Spleen (tissue), 11 donors: ENCODE measurements around the gene LEP. TPM values are rescaled to one million over a fixed set of nuclear protein-coding genes. Genes with fewer than 3 reads are reported as not detected.

Experiments
- DNase-seq: peaks from one replicate; pipeline ENCODE4 v3.0.0-alpha.2; 2020
- H3K27ac ChIP-seq, 8 donors: fragments of 200-600 bp; sonication (generic) in 7 of 8; 1 replicate in 4 of 8; 2 replicates in 4 of 8; pipeline versions ENCODE4 v1.5.0 to v1.8.0; 2016 to 2021; ENCODE audit warnings: inconsistent platforms in 4 of 8, mild to moderate bottlenecking in 4 of 8, moderate library complexity in 1 of 8
- H3K27me3 ChIP-seq, 7 donors: fragments of 200-600 bp; sonication (generic) in 6 of 7; replicated peaks in 1 of 7; 1 replicate in 4 of 7; 2 replicates in 3 of 7; pipeline versions ENCODE4 v1.5.0 to v1.8.0; 2016 to 2021; ENCODE audit warnings: inconsistent platforms in 3 of 7, mild to moderate bottlenecking in 1 of 7
- H3K36me3 ChIP-seq, 6 donors: fragments of 200-600 bp; sonication (generic) in 5 of 6; 1 replicate in 4 of 6; 2 replicates in 2 of 6; pipeline versions ENCODE4 v1.5.0 to v1.8.0; 2016 to 2021; ENCODE audit warnings: inconsistent platforms in 2 of 6
- H3K4me1 ChIP-seq, 6 donors: fragments of 200-600 bp; sonication (generic) in 5 of 6; 1 replicate in 3 of 6; 2 replicates in 3 of 6; pipeline versions ENCODE4 v1.5.0 to v1.8.0; 2016 to 2021; ENCODE audit warnings: inconsistent platforms in 3 of 6
- H3K4me3 ChIP-seq, 8 donors: fragments of 200-600 bp; sonication (generic) in 7 of 8; 1 replicate in 4 of 8; 2 replicates in 4 of 8; pipeline versions ENCODE4 v1.5.0 to v1.8.0; 2016 to 2021; ENCODE audit warnings: inconsistent platforms in 4 of 8, mild to moderate bottlenecking in 4 of 8, moderate library complexity in 2 of 8
- H3K9me3 ChIP-seq, 8 donors: fragments of 200-600 bp; sonication (generic) in 7 of 8; 1 replicate in 4 of 8; 2 replicates in 4 of 8; pipeline versions ENCODE4 v1.5.0 to v1.8.0; 2016 to 2021; ENCODE audit warnings: inconsistent platforms in 4 of 8
- POLR2A ChIP-seq, 3 donors: fragments of 450-650 bp; IDR thresholded peaks; one replicate each; pipeline ENCODE4 v1.5.1; 2017; ENCODE audit warnings: antibody characterized with exemption in 3 of 3, mild to moderate bottlenecking in 1 of 3
- POLR2AphosphoS5 ChIP-seq, 3 donors: sonication (generic); formaldehyde crosslinking; IDR thresholded peaks; one replicate each; pipeline ENCODE4 v1.5.1; 2017; ENCODE audit warnings: antibody characterized with exemption in 3 of 3
- WGBS, 5 donors: extraction: QIAGEN DNeasy Blood & Tissue Kit in 3 of 5; methylation state at CpG; one replicate each; pipeline versions ENCODE4 v1.1.5 to v1.1.7; 2013 to 2018; 5-methylcytosine and 5-hydroxymethylcytosine counted together
- intact Hi-C: fragments of 100-400 bp; cut with DNase I; formaldehyde crosslinking; loops from one replicate; pipeline ENCODE4 v1.15.0; 2023; ENCODE audit warnings: low total_unique reads
- polyA plus RNA-seq, 3 donors: library from polyadenylated mRNA; stranded (reverse); fragments of 200-250 nt; gene quantifications; one replicate each; pipeline ENCODE4 v1.2.1, GENCODE V29; 2013
- total RNA-seq, 7 donors: library from RNA; depleted of rRNA in 3 of 7; stranded (reverse); fragments of >200 nt in 3 of 7; fragmentation: NEBNext Ultra II Directional in 4 of 7; extraction: Animal tissue kit (Norgen Biotek cat#: 25700) in 4 of 7; gene quantifications; one replicate each; pipeline versions ENCODE4 v1.1.0 to v1.2.1, GENCODE V29; 2016 to 2021
- TF ChIP-seq, protein P1 (sequence below), 11 experiments: fragments of 200-600 bp in 7 of 11; fragments of 450-650 bp in 4 of 11; sonication (generic) in 4 of 11; IDR thresholded peaks in 8 of 11; conservative IDR thresholded peaks in 3 of 11; 1 replicate in 7 of 11; 2 replicates in 4 of 11; pipeline versions ENCODE4 v1.4.0 to v1.8.0; 2016 to 2021; ENCODE audit warnings: antibody characterized with exemption in 11 of 11, inconsistent platforms in 4 of 11, mild to moderate bottlenecking in 1 of 11
- donor health status: healthy with polysubstance abuse.
- donor health status: DM: no; HTN: no; CAD: no; lungs with moderate emphysema.
- donor health status: DM: no; HTN: no; CAD: no.
- donor health status: Bipolar disorder and iron deficiency.
- donor health status: healthy.
- donor health status: DM: no; HTN: no; CAD: no.
- donor health status: DM: yes; HTN: yes; CAD: no.

The LEP gene
- total and polyA plus RNA-seq, 10 donors: 0.06 to 0.44 (median 0.13) TPM; not detected in 5

DNA sequence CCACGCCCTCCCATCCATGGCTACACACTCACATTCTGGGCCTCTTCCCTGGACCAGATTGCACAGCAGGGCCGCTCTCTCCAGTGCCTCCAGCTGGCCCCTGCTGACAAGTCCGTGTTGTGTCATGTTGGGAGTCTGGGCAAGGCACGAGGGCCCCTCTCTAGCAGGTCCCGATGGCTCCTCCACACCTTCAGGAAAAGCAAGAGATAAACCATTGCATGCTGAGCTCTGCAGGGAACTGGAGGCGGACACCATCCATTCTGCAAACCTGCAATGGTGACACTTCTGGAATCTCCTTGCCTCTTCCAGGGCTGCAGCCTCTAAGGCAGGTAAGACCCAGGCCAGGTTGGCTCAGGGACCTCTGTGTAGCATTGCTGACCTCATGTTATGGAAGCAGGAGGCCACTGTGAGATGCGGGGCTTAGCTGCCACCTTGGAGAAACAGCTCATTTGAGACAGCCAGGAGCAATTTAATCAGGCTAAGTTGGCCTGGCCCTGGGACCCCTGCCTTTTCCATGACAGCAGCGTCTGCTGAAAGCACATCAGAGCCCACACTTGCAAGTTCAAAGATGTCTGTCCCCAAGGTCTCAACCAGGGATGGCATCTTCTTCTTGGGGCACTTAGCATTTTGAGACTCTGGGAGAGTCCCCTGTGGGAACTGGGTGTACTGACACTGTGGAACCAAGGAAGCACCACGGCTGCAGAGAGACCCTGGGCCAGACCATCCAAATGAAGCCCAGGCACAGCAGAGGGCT, 34.2 kb upstream of the LEP start:
- no peak for DNase-seq
- H3K27me3 ChIP-seq: peaks cover 0 to 75% (median 18%) of the 10 kb centered on the region in 7 donors
- WGBS, 5 donors: 74 to 89% (median 79%) methylated on average over 7 to 9 of the region's 9 CpGs
- no peaks in the 10 kb centered on the region for H3K36me3 ChIP-seq
- intact Hi-C loops: loop anchor here (5.0 to 10.0 kb wide), 2 partner anchors 70 to 622 kb away; partner anchors contain the start of genes ARF5 and GCC1
- TF ChIP-seq POLR2AphosphoS5 (IDR thresholded peaks at IDR 0.05) (no peak), POLR2A (IDR thresholded peaks at IDR 0.05) (no peak)
- TF ChIP-seq, protein P1, sequence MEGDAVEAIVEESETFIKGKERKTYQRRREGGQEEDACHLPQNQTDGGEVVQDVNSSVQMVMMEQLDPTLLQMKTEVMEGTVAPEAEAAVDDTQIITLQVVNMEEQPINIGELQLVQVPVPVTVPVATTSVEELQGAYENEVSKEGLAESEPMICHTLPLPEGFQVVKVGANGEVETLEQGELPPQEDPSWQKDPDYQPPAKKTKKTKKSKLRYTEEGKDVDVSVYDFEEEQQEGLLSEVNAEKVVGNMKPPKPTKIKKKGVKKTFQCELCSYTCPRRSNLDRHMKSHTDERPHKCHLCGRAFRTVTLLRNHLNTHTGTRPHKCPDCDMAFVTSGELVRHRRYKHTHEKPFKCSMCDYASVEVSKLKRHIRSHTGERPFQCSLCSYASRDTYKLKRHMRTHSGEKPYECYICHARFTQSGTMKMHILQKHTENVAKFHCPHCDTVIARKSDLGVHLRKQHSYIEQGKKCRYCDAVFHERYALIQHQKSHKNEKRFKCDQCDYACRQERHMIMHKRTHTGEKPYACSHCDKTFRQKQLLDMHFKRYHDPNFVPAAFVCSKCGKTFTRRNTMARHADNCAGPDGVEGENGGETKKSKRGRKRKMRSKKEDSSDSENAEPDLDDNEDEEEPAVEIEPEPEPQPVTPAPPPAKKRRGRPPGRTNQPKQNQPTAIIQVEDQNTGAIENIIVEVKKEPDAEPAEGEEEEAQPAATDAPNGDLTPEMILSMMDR (IDR thresholded peaks at IDR 0.05 in 8 of 11, conservative IDR thresholded peaks at IDR 0.05 in 3 of 11): no peak
- no peaks in the 10 kb centered on the region for H3K9me3 ChIP-seq
- peaks cover 2 to 25% (median 13%) of the 10 kb centered on the region in 6 donors for H3K4me1 ChIP-seq
- H3K4me3 ChIP-seq: no peak overlapping the region
- H3K27ac ChIP-seq: no peak overlapping the region

GRCh38 chr7:128207609-128208008, 33.5 kb upstream of the LEP start:
- Histone ChIP-seq H3K27ac (no peak overlapping the region), H3K4me3 (no peak overlapping the region), H3K9me3 (no peaks in the 10 kb centered on the region), H3K27me3 (peaks cover 0 to 73% (median 11%) of the 10 kb centered on the region in 7 donors), H3K36me3 (no peaks in the 10 kb centered on the region), H3K4me1 (peaks cover 0 to 21% (median 13%) of the 10 kb centered on the region in 6 donors)
- 50 to 82% (median 65%) methylated on average over 2 to 4 of the region's 4 CpGs for WGBS, 5 donors
- TF ChIP-seq POLR2A (IDR thresholded peaks at IDR 0.05) (no peak), POLR2AphosphoS5 (IDR thresholded peaks at IDR 0.05) (no peak)
- TF ChIP-seq, protein P1 (IDR thresholded peaks at IDR 0.05 in 8 of 11, conservative IDR thresholded peaks at IDR 0.05 in 3 of 11): no peak
- no peak for DNase-seq
- intact Hi-C loops: loop anchor here (2.0 to 10.0 kb wide), 3 partner anchors 70 to 623 kb away; partner anchors contain the start of genes ARF5 and GCC1

- peak; percentile 92 for DNase-seq
- no peak overlapping the region for H3K27ac ChIP-seq
- H3K4me3 ChIP-seq: peak overlapping the region in 1 of 8 donors; percentile 17
- 33 to 46% (median 40%) methylated on average over 19 to 28 of the region's 28 CpGs for WGBS, 5 donors
- no peaks in the 10 kb centered on the region for H3K36me3 ChIP-seq
- H3K27me3 ChIP-seq: peaks cover 0 to 54% (median 0%) of the 10 kb centered on the region in 7 donors
- peaks cover 0 to 21% (median 13%) of the 10 kb centered on the region in 6 donors for H3K4me1 ChIP-seq
- intact Hi-C loops: loop anchor here (2.0 to 10.0 kb wide), 3 partner anchors 72 to 625 kb away; partner anchors contain the start of genes ARF5 and GCC1
- H3K9me3 ChIP-seq: no peaks in the 10 kb centered on the region
- TF ChIP-seq POLR2A (IDR thresholded peaks at IDR 0.05) (no peak), POLR2AphosphoS5 (IDR thresholded peaks at IDR 0.05) (peak; percentile 33 to 68 (median 65))
- TF ChIP-seq, protein P1 (IDR thresholded peaks at IDR 0.05 in 8 of 11, conservative IDR thresholded peaks at IDR 0.05 in 3 of 11): peak; percentile 94 to 99 (median 98)
Measured at GRCh38 chr7:128209229-128210035, 31.6 kb upstream of the LEP start.
